ENCODE measurements around the gene KIF3C. TPM values are rescaled to one million over a fixed set of nuclear protein-coding genes. Genes with fewer than 3 reads are reported as not detected.
A peak's percentile ranks its signal among the peaks of the same experiment; 100 is the strongest.

Gene KIF3C
- total and polyA plus RNA-seq, 2 of the 4 experiments (the other 2 are of a cell fraction), result 8.3 to 15.4 TPM

DNA sequence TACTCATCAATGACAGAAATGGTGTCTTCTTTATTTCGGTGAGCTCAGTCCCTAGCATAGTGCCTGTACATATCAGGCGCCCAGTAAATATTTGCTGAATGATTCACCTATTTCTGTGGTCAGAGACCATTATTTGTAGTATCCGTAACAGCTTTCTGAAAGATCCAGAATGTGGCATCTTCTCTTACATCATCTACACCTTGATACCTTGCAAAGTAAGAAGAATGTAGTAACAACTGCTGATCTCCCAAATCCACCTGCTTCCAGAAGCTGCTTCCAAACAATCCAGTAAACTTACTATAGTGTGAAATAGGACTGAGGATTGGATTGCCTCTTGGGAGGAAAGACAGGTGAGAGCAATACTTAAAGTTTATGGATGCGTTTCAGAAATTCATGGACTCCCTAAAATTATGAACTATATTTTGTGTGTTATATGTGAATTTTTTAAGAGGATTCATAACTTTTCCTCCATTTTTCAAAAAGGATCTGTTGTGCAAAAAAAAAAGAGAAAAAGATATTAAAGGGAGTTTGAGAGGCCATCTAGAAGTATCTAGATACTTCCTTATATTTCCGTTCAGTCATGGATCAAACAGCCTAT is 103.1 kb downstream of the KIF3C start:
- Histone ChIP-seq H3K18ac (ENCODE audit: low read depth, low read length) (peak overlapping the region; percentile 16; the same call in 1 of the 2 replicates), H3K4me1 (ENCODE audit: control insufficient read depth, insufficient read depth, low read length) (peaks cover 7% of the 10 kb centered on the region; the same call in 1 of the 2 replicates), H3K9ac (ENCODE audit: low read depth, low read length) (peak overlapping the region; percentile 47; the same call in 1 of the 2 replicates), H3K23ac (ENCODE audit: low read depth, low read length) (peak overlapping the region; percentile 74), H2BK120ac (ENCODE audit: low read depth, low read length) (peak overlapping the region; percentile 64), H2AFZ (replicated peaks; ENCODE audit: low read length, poor library complexity) (no peak overlapping the region), H3K36me3 (ENCODE audit: control insufficient read depth, insufficient read depth, low read length) (0 out of 2 replicates have a peak, but pooled peaks cover 2% of the 10 kb centered on the region), H2BK20ac (ENCODE audit: low read depth, low read length) (peak overlapping the region; percentile 16), H2AK5ac (ENCODE audit: low read depth, low read length) (peak overlapping the region; percentile 11; the same call in 1 of the 2 replicates), H4K20me1 (ENCODE audit: insufficient read depth, low read length) (peaks cover 18% of the 10 kb centered on the region; the same call in 1 of the 2 replicates), H2BK15ac (ENCODE audit: low read depth, low read length) (no peak overlapping the region), H3K9me1 (ENCODE audit: insufficient read depth, low read length) (peaks cover 5% of the 10 kb centered on the region; the same call in 1 of the 2 replicates), H4K91ac (ENCODE audit: insufficient read depth, low read depth, low read length) (0 out of 2 replicates have a peak overlapping the region, but pooled peaks have one; percentile 89), H2AK9ac (replicated peaks; ENCODE audit: low read depth, low read length, poor library complexity) (no peak overlapping the region), H4K5ac (ENCODE audit: low read depth, low read length) (peak overlapping the region; percentile 87), H3K79me1 (ENCODE audit: low read depth in 1 of 2, low read length in 2 of 2) (peaks cover 0 to 24% of the 10 kb centered on the region in 2 experiments; a peak in 2 of 4 replicates), H3K4me2 (ENCODE audit: low read depth, low read length) (peak overlapping the region; percentile 72), H4K8ac (ENCODE audit: low read depth in 2 of 2, low read length in 2 of 2) (peak overlapping the region; percentile 93 to 97), H3K9me3 (ENCODE audit: control insufficient read depth, insufficient read depth, low read length) (no peaks in the 10 kb centered on the region), H2BK5ac (ENCODE audit: low read depth, low read length, poor library complexity, severe bottlenecking) (peak overlapping the region; percentile 71), H3K27ac (ENCODE audit: insufficient read depth, low read length) (no peak overlapping the region; the same call in 1 of the 2 replicates), H3K4ac (ENCODE audit: low read depth, low read length) (peak overlapping the region; percentile 90), H3K56ac (ENCODE audit: extremely low read depth, insufficient read depth, low read length) (no peak overlapping the region; the same call in 1 of the 2 replicates), H3K14ac (replicated peaks; ENCODE audit: low read depth, low read length) (peak overlapping the region; percentile 96), H3K27me3 (ENCODE audit: control insufficient read depth, insufficient read depth, low read length) (no peaks in the 10 kb centered on the region), H3K4me3 (ENCODE audit: insufficient read depth, low read depth, low read length) (peak overlapping the region; percentile 43; the same call in 1 of the 2 replicates)
- ChIA-PET POLR2A (ENCODE audit: unreplicated experiment) (interaction anchor here (0.7 to 1.0 kb wide), 3 partner anchors 13 to 70 kb away, joined by 3 to 5 read pairs (median 4); no protein-coding TSS in a partner anchor), CTCF (interaction anchor here (1.2 kb wide), 1 partner anchor 26 kb away, joined by 3 read pairs; no protein-coding TSS in a partner anchor)
- in situ Hi-C loops (cut with MboI; ENCODE audit: low sequenced_read_pairs) (no loop called here), dilution Hi-C loops (cut with HindIII; ENCODE audit: low sequenced_read_pairs, unreplicated experiment) (no loop called here), intact Hi-C loops (cut with micrococcal nuclease) (no loop called here)
- DNase-seq, result peak; percentile 77
- 60% methylated on average over 1 of the region's 5 CpGs; no CpG with 5 or more reads in 1 of the 2 experiments for WGBS, 2 experiments (ENCODE audit: extremely low coverage in 2 of 2, insufficient read length in 1 of 2)
- BruUV-seq (replicated peaks), result no TSS peak
- no peak for ATAC-seq (ENCODE audit: low read depth)
- TF ChIP-seq, protein P1, sequence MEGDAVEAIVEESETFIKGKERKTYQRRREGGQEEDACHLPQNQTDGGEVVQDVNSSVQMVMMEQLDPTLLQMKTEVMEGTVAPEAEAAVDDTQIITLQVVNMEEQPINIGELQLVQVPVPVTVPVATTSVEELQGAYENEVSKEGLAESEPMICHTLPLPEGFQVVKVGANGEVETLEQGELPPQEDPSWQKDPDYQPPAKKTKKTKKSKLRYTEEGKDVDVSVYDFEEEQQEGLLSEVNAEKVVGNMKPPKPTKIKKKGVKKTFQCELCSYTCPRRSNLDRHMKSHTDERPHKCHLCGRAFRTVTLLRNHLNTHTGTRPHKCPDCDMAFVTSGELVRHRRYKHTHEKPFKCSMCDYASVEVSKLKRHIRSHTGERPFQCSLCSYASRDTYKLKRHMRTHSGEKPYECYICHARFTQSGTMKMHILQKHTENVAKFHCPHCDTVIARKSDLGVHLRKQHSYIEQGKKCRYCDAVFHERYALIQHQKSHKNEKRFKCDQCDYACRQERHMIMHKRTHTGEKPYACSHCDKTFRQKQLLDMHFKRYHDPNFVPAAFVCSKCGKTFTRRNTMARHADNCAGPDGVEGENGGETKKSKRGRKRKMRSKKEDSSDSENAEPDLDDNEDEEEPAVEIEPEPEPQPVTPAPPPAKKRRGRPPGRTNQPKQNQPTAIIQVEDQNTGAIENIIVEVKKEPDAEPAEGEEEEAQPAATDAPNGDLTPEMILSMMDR (conservative IDR thresholded peaks at IDR 0.05; ENCODE audit: low read depth, low read length), result no peak
- TF ChIP-seq SMC3 (IDR thresholded peaks at IDR 0.05; ENCODE audit: low read depth, low read length) (no peak), RFX5 (IDR thresholded peaks at IDR 0.05; ENCODE audit: low read depth, low read length) (no peak), CEBPB (IDR thresholded peaks at IDR 0.05; ENCODE audit: low read depth, low read length) (peak; percentile 52; the same call in 1 of the 2 replicates), BHLHE40 (IDR thresholded peaks at IDR 0.05; ENCODE audit: low read depth, low read length) (no peak), RAD21 (IDR thresholded peaks at IDR 0.05; ENCODE audit: low read length) (no peak), MAFK (IDR thresholded peaks at IDR 0.05; ENCODE audit: low read depth, low read length) (no peak), NFE2L2 (IDR thresholded peaks at IDR 0.05; ENCODE audit: low read depth, low read length) (no peak), FOS (IDR thresholded peaks at IDR 0.05; ENCODE audit: low read depth, low read length) (0 out of 2 replicates have a peak, but pooled peaks have one; percentile 30), MAZ (IDR thresholded peaks at IDR 0.05; ENCODE audit: borderline replicate concordance, low read depth, low read length) (no peak)
- TF ChIP-seq, protein P2, sequence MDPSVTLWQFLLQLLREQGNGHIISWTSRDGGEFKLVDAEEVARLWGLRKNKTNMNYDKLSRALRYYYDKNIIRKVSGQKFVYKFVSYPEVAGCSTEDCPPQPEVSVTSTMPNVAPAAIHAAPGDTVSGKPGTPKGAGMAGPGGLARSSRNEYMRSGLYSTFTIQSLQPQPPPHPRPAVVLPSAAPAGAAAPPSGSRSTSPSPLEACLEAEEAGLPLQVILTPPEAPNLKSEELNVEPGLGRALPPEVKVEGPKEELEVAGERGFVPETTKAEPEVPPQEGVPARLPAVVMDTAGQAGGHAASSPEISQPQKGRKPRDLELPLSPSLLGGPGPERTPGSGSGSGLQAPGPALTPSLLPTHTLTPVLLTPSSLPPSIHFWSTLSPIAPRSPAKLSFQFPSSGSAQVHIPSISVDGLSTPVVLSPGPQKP (IDR thresholded peaks at IDR 0.05; ENCODE audit: borderline replicate concordance, low read depth, low read length), result no peak

Measured in IMR-90 (cell line).